Body of pancreas (tissue), 4 donors: Measurements from ENCODE around the gene MVD.

ENCODE experiments used
- CTCF ChIP-seq, 7 experiments: fragments of 450-650 bp in 4 of 7; fragments of 200-600 bp in 3 of 7; sonication (generic) in 3 of 7; IDR thresholded peaks; one replicate each; pipeline ENCODE4 v1.5.1; 2016 to 2019; ENCODE audit warnings: antibody characterized with exemption in 7 of 7
- POLR2A ChIP-seq, 3 donors: fragments of 450-650 bp; IDR thresholded peaks; one replicate each; pipeline ENCODE4 v1.6.1; 2016; ENCODE audit warnings: antibody characterized with exemption in 3 of 3, mild to moderate bottlenecking in 2 of 3

GRCh38 chr16:88622866-88623265 is 40.0 kb downstream of the MVD start:
- TF ChIP-seq CTCF (IDR thresholded peaks at IDR 0.05) (no peak), POLR2A (IDR thresholded peaks at IDR 0.05) (no peak)
